HG03354 (cell line): ENCODE data around the gene MFSD6.
A peak's percentile ranks its signal among the peaks of the same experiment; 100 is the strongest.
"Not testable (repeated sequence)": the region's sequence is repeated elsewhere in the genome, so short reads cannot be mapped to it uniquely, and the experiment has no call there.

Source experiments
- ATAC-seq: cut with Tn5 transposase; IDR thresholded peaks from one replicate; pipeline ENCODE4 v1.9.1; 2021; ENCODE audit warnings: mild to moderate bottlenecking; ENCODE audit not compliant: unreplicated experiment, poor library complexity, severe bottlenecking

MFSD6 gene

GRCh38 chr2:190407662-190408537 is at the start of gene MFSD6:
TSS of gene MFSD6 (plus strand) at chr2:190408355. CDS start at chr2:190436030, 27,675 bp downstream.
- ATAC-seq = peak; percentile 62

GRCh38 chr2:190358655-190359448 is 49.3 kb upstream of the MFSD6 start:
- not testable (repeated sequence) for ATAC-seq

GRCh38 chr2:190360561-190360960 is 47.6 kb upstream of the MFSD6 start:
- ATAC-seq = no peak

- ATAC-seq = no peak
These were observed 47.2 kb upstream of the MFSD6 start for GRCh38 chr2:190360965-190361364.

GRCh38 chr2:190361572-190361971 is 46.6 kb upstream of the MFSD6 start:
- no peak for ATAC-seq

- no peak for ATAC-seq
These were observed 45.3 kb upstream of the MFSD6 start for GRCh38 chr2:190362894-190363293.

- ATAC-seq = no peak
These were observed 42.5 kb upstream of the MFSD6 start for GRCh38 chr2:190365499-190366204.

GRCh38 chr2:190366248-190366753 is 41.9 kb upstream of the MFSD6 start:
- no peak for ATAC-seq

GRCh38 chr2:190367091-190367490 is 41.1 kb upstream of the MFSD6 start:
- no peak for ATAC-seq

GRCh38 chr2:190369635-190370034 is 38.5 kb upstream of the MFSD6 start:
- no peak for ATAC-seq

GRCh38 chr2:190376083-190376482 is 32.1 kb upstream of the MFSD6 start:
- no peak for ATAC-seq

- ATAC-seq = no peak
These were observed 31.4 kb upstream of the MFSD6 start for GRCh38 chr2:190376591-190377245.

GRCh38 chr2:190378880-190379237 is 29.3 kb upstream of the MFSD6 start:
- no peak for ATAC-seq

- no peak for ATAC-seq
These were observed 28.7 kb upstream of the MFSD6 start for GRCh38 chr2:190379249-190379964.

- no peak for ATAC-seq
These were observed 27.2 kb upstream of the MFSD6 start for GRCh38 chr2:190380962-190381412.

GRCh38 chr2:190382851-190383250 is 25.3 kb upstream of the MFSD6 start:
- peak; percentile 93 for ATAC-seq

- no peak for ATAC-seq
These were observed 20.7 kb upstream of the MFSD6 start for GRCh38 chr2:190387422-190387821.

GRCh38 chr2:190396271-190396670 is 11.9 kb upstream of the MFSD6 start:
- ATAC-seq = no peak
